Measurements from ENCODE around the gene DOCK10.

Gene DOCK10

GRCh38 chr2:224869601-224870233 is 172.6 kb downstream of the DOCK10 start:
- no peak for DNase-seq

GRCh38 chr2:224865016-224865415 is 177.3 kb downstream of the DOCK10 start:
- DNase-seq: no peak

- no peak for DNase-seq
Observed at GRCh38 chr2:224861266-224861665, 181.0 kb downstream of the DOCK10 start.

GRCh38 chr2:224860786-224861185 is 181.5 kb downstream of the DOCK10 start:
- no peak for DNase-seq

- DNase-seq: no peak
Observed at GRCh38 chr2:224851811-224852210, 190.5 kb downstream of the DOCK10 start.

GRCh38 chr2:224850081-224850480 is 192.2 kb downstream of the DOCK10 start:
- DNase-seq: no peak

GRCh38 chr2:224849264-224849663 is 193.0 kb downstream of the DOCK10 start:
- DNase-seq: no peak

- DNase-seq: no peak
Observed at GRCh38 chr2:224847961-224848850, 194.1 kb downstream of the DOCK10 start.

GRCh38 chr2:224847381-224847780 is 194.9 kb downstream of the DOCK10 start:
- no peak for DNase-seq

GRCh38 chr2:224846686-224847085 is 195.6 kb downstream of the DOCK10 start:
- DNase-seq: no peak

- DNase-seq: no peak
Observed at GRCh38 chr2:224846161-224846560, 196.1 kb downstream of the DOCK10 start.

- no peak for DNase-seq
Observed at GRCh38 chr2:224843141-224843540, 199.1 kb downstream of the DOCK10 start.

- DNase-seq: no peak
Observed at GRCh38 chr2:224841910-224842309, 200.4 kb downstream of the DOCK10 start.

GRCh38 chr2:224838335-224838734 is 203.9 kb downstream of the DOCK10 start:
- no peak for DNase-seq

GRCh38 chr2:224837558-224837957 is 204.7 kb downstream of the DOCK10 start:
- no peak for DNase-seq

GRCh38 chr2:224837066-224837465 is 205.2 kb downstream of the DOCK10 start:
- DNase-seq: no peak

GRCh38 chr2:224836263-224836662 is 206.0 kb downstream of the DOCK10 start:
- no peak for DNase-seq

GRCh38 chr2:224835405-224835804 is 206.9 kb downstream of the DOCK10 start:
- no peak for DNase-seq

GRCh38 chr2:224833986-224834385 is 208.3 kb downstream of the DOCK10 start:
- DNase-seq: no peak

GRCh38 chr2:224832207-224832606 is 210.1 kb downstream of the DOCK10 start:
- no peak for DNase-seq

GRCh38 chr2:224831530-224831929 is 210.7 kb downstream of the DOCK10 start:
- DNase-seq: no peak

GRCh38 chr2:224820283-224820991 is 221.8 kb downstream of the DOCK10 start:
- DNase-seq: no peak

GRCh38 chr2:224819075-224819474 is 223.2 kb downstream of the DOCK10 start:
- DNase-seq: no peak

- no peak for DNase-seq
Observed at GRCh38 chr2:224817676-224818075, 224.6 kb downstream of the DOCK10 start.

Data from SIG-M5 (cell line).